VCaP (cell line): Measurements from ENCODE around the gene NINL.

ENCODE experiments used
- H3K27ac ChIP-seq: fragments of 450-650 bp; 2 replicates; pipeline ENCODE4 v1.5.1; 2017
- TF ChIP-seq, protein P1 (sequence below): fragments of 450-650 bp; conservative IDR thresholded peaks from 2 replicates; pipeline ENCODE4 v1.5.1; 2017; ENCODE audit warnings: mild to moderate bottlenecking, moderate library complexity

The NINL gene

DNA sequence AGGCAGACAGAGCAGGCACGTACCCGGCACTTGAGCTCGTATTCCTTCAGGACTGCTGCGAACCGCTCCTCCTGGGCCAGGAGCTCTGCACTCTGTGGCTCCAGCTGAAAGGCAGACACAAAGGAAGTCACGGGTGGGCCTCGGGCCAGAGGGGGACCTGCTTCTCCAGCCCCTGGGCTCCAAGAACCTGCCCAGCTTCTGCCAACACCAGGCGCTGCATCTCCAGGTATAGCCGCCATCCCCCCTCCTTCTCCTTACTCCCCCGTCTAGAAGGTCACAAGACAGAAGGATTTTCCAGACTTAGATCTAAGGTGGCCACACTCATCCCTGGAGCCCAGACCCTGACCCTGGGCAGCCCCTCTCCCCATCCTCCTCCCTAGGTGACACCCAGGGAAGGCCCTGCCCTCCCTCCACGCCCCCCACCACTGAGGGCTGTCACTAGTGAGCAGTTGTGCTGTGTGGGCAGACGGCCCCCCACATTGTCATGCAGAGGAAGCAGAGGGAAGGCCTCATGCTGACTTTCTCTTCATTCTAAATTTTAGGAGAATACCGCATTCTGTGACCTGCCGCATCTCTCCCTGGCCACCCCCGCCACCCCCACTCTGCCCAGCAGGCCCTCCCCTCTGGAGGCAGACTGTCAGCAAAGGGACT lies 96.0 kb downstream of the NINL start:
- H3K27ac ChIP-seq = no peak overlapping the region
- TF ChIP-seq, protein P1, sequence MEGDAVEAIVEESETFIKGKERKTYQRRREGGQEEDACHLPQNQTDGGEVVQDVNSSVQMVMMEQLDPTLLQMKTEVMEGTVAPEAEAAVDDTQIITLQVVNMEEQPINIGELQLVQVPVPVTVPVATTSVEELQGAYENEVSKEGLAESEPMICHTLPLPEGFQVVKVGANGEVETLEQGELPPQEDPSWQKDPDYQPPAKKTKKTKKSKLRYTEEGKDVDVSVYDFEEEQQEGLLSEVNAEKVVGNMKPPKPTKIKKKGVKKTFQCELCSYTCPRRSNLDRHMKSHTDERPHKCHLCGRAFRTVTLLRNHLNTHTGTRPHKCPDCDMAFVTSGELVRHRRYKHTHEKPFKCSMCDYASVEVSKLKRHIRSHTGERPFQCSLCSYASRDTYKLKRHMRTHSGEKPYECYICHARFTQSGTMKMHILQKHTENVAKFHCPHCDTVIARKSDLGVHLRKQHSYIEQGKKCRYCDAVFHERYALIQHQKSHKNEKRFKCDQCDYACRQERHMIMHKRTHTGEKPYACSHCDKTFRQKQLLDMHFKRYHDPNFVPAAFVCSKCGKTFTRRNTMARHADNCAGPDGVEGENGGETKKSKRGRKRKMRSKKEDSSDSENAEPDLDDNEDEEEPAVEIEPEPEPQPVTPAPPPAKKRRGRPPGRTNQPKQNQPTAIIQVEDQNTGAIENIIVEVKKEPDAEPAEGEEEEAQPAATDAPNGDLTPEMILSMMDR = no peak

DNA sequence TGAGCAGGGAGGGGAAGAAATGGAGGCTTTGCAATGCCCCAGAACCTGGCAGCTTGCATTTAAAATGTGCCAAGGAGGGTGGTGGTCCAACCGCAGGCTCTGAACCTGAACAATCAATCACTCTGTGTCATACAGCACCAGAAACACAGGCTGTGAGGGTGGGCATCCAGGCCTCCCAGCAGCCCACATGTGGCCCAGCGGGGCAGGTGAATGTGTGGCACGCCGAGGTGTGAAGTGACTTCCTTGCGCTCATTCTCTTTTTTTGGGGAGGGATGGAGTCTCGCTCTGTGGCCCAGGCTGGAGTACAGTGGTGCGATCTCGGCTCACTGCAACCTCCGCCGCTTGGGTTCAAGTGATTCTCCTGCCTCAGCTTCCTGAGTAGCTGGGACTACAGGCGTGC lies 97.4 kb downstream of the NINL start:
- no peak overlapping the region for H3K27ac ChIP-seq
- TF ChIP-seq, protein P1 = no peak

DNA sequence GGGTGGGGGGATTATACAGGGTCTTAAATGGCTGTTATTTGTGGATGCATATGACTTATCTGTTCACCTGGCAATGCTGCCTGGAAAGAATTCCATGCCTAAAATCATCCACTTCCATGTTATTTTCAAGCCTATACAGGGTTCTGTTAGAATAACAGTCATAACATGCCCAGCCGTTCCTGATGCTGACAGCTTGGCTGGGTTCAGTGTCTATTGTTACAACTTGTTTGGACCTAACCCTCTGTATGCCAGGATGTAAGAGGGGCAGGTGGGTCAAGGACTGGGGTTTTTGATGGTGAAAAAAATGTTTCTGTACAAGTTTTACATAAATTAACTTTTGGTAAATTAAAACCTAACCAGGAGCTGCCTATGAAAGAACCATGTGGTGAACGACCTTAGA lies 98.0 kb downstream of the NINL start:
- TF ChIP-seq, protein P1 = no peak

DNA sequence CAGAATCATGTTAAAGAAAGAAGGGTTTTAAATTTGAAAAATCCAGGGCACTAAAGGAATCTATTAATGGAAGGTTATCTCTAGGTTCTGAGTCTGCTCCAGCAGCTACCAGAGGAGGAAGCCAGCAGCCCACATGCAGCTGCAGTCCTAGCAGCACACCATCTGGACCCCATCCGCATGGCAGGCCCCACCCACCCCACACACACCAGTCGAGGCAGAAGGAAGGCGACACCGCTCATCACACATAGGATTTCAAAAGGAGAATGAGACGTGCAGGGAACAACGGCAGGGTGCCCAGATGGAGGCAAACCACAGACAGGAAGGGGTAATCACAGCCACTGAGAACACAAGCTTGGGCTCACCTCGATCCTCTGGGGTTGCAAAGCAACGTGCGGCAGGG lies 99.0 kb downstream of the NINL start:
- TF ChIP-seq, protein P1 = no peak
- H3K27ac ChIP-seq = peak overlapping the region; percentile 50; the same call in 1 of the 2 replicates

More for the DNA sequence above, 98.0 kb downstream of the NINL start:
- no peak overlapping the region for H3K27ac ChIP-seq

DNA sequence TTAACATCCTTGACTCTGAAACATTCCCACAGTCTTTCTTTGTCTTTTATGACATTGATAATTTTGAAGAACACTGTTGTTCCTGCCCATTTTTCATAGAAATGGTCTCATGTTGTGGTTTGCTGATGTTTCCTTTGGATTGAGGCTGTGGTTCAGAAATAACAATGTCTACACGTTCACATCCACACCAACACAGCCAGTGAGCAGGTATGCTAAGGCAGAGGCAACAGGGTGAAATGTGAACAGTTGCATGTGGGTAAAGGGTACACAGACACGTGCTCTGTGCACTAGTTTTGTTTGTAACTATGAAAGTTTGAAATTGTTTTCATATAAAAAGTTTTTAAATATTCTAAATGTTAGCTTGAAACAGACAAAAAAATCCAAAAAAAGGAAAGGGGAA lies 99.5 kb downstream of the NINL start:
- H3K27ac ChIP-seq = peak overlapping the region; percentile 50
- TF ChIP-seq, protein P1 = no peak

DNA sequence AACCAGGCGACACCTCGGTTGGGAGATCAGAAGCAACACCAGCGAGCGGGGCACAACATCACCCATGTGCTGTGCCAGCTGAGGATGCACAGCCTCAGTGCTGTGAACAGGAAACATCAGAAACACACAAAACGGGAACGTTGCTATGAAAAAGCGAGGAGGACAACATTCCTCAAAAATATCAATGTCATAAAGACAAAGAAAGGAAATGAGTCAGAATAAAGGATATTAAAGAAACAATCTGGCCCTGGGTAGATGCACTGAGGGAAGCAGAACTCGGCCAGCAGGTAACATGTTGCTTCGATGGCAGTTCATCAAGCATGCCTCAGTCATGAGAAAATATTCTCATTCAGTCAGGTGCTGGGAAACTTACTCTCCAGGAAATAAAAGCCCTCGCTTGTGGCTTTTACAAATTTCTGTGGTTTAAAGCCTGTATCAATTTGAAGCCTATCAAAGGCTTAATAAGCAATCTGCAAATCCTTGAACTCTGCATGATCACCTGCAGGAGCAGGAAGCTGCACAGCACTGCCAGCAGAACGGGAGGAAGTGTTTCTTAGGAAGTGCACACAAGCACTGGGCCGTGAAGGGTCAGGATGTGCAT lies 100.3 kb downstream of the NINL start:
- TF ChIP-seq, protein P1 = no peak
- H3K27ac ChIP-seq = peak overlapping the region; percentile 50

DNA sequence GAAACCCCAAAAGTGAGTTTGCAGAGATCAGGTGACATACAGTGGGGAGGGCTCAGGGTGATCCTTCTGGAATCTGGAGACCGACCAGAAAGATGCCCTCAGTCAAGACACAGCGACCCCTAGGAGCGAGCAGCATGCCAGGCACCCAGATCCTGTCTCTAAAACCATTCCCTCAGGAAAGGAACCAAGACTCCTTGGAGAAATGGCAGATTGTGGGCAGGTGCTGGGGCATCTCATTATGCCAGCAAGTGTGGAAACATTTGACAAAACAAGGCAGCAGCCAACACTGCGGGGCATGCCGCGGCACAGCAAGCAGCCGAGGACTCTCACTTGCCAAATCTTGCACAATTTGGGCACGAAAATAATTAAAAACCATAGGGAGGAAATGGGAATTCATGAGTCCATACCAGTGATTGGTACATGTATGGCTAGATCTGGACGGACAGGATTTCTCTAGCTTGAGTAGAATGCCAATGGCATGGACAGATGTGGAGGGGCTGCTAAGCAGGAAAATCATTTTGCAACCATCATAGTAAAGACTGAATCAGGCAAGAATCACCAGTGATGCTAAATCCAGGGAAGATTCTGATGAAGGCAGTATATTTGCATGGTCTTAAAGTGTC lies 101.0 kb downstream of the NINL start:
- TF ChIP-seq, protein P1 = no peak

More for the DNA sequence above, 101.0 kb downstream of the NINL start:
- H3K27ac ChIP-seq = peak overlapping the region; percentile 50
